GM18511 (cell line): ENCODE data around the gene DOK5.

Experiments used
- ATAC-seq: cut with Tn5 transposase; IDR thresholded peaks from one replicate; pipeline ENCODE4 v1.9.1; 2021; ENCODE audit warnings: mild to moderate bottlenecking, moderate library complexity; ENCODE audit not compliant: unreplicated experiment

DOK5 gene

DNA sequence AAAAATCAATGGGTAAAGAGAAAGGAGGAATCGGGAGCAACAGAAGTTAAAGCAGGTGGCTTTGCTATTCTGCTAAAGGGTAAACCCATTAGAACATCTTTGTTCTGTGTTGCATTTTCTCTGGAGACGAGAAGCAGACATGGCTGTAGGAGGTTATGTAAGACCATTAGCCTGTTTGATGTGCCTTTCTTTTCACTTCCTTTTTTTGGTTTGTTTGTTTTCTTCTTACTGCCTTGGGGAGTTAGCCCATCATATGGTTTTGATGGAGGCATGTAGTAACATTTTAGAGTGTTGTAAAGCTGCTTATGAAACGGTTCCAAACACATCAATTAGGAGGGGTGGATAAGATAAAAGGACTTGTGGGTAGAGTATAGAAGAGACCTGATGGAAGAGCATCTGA lies 131.0 kb downstream of the DOK5 start:
- peak; percentile 86 for ATAC-seq

DNA sequence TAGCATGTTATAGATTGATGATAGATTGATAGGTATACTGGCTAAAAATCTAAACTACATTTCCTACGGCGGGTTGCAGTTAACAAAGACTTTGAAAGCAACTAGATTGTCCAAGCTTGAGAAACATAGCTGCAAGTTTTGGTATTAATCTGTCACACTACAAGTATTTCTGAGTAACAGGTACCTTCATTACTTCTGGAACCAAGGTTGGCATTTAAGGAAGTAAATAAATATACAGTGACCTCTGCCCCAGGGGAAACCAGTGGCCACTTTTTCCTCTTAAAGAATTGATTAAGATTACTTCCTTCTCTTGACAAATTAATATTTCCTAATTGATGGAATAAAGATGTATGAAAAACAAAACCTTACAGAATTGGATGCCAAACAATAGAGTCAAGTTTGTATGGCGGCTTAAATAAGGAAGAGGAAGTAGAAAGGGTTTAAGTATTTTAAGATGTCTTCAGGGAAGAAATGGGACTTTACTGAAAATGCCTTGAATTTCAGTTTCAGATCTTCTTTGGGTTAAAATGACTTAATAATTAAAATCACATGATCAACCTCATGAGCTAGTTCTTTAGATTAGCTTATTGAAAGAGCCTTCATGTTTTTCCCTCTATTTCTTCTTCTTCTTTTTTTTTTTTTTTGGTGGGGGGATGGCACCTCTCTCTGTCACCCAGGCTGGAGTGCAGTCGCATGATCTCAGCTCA lies 132.8 kb downstream of the DOK5 start:
- no peak for ATAC-seq

DNA sequence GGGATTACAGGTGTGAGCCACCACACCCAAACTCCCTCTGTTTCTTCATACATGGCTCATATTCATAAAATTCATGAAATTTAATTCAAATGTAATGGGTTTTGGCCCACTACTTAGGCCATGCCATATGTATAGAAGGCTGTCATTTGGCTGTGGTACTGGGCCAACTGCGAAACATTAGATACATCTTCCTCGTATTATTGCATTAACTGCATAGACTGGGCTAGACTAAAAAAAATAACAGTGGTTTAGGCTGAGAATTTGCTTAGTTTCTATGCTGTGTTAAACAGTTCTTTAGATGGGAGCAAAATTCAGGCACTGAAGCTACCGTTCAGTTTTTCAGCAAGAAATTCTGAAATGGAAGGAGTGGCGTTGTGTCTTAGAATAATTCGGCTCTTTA lies 133.6 kb downstream of the DOK5 start:
- no peak for ATAC-seq

DNA sequence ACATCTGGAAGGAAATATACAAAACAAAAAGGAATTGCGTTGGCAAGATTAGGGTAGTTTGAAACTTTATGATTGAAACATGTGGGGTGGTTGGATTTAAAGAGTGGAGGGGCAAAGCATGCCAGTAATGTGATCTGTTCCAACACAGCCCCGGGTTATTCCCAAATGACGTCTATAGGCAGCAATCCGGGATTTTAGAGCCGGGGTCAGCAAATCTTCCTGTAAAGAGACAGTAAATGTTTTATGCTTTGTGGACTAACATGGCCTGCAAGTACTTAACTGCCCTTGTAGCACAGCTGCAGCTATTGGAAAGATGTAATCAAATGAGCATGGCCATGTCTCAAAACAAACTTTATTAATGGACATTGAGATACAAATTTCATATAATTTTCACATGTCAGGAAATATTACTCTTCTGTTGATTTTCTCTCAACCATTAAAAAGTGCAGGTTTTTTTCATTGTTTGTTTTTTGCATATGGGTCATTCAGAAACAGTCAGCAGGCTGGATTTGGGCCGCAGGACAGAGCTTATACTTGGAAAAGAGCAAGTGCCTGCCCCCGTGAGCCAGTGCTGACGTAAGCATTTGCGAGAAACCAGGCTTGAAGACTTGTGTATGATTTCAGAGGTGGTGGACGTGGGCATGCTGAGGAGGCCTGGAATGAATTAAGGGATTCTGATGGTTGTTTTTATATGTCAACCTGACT lies 136.5 kb downstream of the DOK5 start:
- no peak for ATAC-seq

DNA sequence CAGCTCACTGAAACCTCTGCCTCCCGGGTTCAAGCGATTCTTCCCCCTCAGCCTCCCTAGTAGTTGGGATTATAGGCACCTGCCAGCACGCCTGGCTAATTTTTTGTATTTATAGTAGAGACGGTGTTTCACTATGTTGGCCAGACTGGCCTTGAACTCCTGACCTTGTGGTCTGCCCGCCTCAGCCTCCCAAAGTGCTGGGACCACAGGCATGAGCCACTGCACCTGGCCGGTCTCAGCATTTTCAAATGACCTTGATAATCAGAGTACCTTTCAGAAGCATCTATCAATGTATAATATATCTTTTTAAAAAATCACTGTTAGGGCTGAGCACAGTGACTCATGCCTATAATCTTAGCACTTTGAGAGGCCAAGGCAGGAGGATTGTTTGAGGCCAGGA lies 143.0 kb downstream of the DOK5 start:
- ATAC-seq = no peak

DNA sequence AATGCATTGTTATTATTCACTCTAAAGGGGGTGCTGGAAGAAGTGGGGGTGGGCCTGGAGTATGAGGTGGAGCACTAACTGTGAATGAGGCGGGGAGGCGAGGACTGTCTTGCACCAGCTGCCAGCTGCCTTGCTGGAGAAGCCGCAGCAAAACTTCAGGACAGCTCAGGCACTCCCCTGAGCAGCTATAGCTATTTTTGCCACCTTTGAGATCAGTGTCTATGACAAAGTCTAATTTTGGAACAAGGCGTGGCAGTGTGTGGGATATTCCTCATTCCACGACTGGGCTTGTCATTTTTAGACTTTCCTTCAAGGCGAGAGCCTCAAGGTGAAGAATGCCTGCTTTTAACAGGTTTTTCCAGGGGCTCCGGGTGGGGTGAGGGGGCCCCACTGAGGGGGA lies 143.8 kb downstream of the DOK5 start:
- no peak for ATAC-seq

DNA sequence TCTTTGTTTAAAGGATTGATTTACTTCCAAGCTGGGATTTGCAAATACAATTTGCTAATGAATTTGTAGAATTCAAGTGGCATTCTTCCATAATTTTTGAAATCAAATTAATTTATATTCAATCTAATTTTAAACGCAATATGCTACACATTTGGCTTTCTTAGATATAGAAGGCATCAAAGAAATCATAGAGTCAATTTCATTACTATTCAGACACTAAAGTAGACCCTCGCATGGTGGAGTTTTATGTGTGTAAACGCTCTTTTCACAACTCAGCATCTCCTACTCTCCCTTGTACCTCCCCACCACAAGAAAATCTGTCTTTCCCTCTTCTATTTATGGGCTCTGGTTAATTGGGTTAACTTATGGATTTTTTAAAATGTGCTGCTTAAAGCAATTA lies 144.3 kb downstream of the DOK5 start:
- no peak for ATAC-seq

DNA sequence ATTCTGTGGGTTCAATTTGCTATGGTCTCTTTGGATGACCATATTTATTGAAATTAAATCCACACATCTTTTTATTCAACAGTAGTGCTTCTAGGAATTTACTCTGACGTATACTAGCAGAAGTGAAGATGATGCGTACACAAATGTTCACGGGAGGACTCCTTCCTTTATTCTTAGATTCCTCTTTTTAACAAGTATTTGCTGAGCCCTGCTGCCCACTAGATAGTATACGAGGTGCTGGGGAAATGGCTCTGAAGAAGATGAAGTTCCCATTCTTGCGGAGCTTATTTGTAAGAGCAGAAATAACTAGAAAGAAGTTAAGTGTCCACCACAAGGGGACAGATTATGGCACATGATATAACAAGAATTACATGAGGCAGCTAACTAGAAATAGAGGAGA lies 145.2 kb downstream of the DOK5 start:
- ATAC-seq = no peak

DNA sequence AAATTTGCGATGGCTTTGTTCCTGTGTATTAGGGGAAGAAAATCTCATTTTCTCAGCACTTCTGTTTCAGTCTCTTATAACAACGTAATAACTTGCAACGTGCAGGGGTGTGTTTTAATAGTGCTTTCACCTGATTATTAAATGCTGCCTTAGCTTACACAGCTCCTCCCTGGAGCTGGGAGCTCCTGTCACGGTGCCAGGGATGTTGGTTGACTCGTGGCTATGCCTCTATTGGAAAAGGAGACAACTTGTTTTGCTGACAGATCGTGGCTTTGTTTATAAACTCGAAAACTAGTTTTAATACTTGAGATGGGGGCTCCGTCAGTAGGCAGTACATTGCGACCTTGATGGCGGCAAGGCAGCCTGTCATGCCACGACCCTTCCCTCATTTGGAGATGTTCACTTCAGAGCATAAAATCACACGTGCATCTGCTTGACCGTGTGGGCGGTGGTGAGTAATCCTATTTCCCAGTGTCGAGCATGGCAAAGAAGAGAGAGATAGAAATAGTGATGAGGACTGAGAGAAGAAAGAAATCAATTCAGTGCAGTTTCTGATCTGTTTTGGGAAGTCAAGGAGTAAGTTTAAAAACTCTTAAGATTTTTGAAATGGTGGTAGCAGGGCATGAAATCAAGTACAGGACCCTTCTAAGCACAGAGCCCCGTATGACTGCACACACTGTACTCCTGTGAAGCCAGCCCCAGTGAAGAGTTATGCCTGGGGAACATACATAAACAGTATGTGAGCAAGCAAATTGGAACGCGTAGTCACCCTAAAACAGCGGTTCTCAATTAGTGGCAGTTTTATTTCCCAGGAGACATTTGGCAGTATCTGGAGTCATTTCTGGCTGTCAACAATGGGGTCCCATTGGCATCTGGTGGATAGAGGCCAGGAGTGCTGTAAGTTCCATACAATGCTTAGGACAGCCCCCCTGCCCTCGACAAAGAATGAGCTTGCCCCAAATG lies 147.2 kb downstream of the DOK5 start:
- ATAC-seq = no peak

DNA sequence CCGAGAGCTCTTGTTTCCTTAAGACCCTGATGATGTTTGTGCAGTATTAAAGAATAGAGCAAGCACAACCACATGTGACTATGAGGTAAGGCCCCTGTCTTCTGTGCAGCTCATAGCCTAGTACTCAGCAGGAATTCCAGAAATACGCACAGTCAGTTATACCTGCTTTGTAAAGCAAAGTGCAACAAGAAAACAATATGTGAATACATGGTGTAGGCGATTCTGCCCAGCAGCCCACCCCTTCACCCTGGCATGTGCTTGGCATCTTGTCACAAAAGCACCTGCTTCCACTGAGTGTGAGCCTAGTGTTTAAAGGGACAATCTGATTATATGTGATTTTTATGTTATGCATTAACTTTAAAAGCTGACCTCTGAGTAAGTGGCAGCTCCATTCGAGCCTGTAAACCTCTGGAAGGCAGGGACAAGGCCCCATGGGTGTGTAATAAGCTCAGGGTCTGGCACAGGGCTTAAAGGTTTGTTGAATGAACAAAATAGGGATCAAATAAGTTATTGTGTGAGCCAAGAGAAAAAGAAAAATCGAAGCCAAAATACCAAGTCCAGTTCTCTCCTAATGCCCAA lies 148.7 kb downstream of the DOK5 start:
- ATAC-seq = no peak

DNA sequence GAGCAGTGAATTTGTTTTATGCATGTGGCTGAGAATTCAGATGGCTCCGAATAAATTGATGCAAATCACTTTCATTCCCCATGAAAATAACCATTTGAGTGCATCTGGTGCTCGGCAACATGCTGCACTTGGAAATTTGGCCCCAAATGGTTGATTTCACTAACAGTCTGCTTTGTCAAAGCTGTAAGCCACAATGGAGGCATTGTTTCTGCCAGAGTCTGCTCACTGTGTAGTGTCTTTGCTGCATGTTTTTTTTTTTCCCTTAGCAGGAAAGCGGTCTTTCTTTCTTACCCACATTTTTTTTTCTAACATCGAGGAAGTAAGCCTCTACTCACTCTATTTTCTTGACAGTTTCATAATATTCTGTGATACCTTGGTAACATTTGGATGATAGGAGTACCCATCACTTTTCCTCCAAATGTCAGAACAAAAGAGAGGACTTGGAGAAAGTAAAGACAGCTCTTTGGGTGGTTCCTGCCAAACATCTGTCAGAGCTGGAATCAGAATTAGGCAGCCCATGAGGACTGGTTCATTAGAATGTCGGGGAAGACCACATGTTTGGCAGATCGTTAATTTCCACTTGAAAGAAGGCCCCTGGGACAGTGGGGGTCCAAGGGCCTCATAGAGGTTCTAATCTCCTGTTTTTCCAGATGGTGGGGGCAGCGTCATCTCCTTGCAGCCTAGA lies 149.5 kb downstream of the DOK5 start:
- ATAC-seq = no peak

DNA sequence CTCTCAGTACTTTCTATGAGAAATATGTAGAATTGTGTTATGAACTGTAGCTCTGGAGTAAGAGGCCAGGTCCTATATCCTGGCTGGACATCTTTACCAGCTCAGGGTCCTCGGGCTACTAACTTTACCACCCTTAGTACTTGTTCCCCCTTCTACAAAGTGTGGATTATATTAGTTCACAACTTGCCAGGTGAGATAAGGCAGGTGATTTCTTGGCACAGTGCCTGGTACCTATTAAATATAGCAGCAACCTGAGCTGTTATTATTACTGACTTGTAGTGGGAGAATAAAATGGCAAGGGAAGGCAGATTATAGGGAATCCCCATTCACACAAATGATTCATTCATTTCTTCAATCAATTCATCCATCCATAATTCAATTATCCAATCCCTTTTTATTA lies 150.1 kb downstream of the DOK5 start:
- ATAC-seq = no peak

DNA sequence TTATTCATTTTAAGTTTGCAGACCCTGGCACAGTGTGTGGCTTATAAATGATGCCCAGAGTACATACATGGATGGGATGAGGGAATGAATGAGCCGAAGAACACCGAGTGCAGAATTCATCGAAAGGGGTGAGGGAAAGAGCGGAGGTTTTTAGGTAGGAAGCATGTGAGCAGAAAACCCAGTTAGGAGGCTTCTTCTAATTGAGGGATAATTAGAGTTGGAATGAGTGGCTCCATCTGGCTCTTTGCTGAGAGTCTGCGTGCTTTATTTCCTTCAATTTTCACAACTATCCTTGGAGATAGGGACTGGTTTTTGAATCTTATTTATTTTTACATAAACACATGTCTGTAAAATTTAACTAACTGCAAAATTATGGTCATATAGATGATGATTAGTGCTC lies 150.7 kb downstream of the DOK5 start:
- no peak for ATAC-seq

DNA sequence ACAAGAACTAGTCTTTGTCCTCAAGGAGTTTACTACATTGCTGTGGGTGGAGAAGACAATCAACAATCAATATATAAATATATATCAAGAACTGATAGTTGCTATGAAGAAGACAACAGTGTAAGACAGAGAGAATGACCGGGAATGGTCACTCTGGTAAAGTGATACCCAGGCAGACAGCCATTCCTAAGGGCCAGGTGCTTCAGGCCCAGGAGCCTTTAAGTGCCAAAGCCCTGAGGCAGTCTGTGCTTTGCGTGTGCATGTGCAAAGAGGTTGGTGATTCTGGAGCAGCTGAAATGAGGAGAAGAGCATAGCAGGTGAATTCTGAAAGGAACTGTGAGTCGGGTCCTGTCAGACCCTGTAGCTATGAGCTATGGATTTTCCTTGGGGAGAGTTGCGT lies 154.2 kb downstream of the DOK5 start:
- no peak for ATAC-seq

DNA sequence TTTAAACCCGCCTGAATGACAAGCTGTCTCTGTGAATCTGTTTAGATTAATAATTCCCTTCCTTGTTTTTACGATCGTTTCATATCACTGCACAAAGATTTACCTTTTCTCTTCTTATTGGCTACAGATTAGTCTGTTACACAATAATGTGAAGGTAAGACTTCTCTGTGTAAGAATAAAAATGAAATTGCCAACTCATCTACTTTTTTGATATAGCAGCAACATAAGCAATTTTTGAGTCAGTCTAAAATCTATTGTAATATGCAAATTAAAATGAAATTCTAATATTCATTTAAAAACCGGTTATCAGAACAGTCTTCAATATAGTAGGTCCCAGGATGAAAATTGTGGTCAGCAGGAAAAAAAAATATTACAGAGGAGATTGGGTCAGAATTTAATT lies 155.2 kb downstream of the DOK5 start:
- ATAC-seq = no peak

DNA sequence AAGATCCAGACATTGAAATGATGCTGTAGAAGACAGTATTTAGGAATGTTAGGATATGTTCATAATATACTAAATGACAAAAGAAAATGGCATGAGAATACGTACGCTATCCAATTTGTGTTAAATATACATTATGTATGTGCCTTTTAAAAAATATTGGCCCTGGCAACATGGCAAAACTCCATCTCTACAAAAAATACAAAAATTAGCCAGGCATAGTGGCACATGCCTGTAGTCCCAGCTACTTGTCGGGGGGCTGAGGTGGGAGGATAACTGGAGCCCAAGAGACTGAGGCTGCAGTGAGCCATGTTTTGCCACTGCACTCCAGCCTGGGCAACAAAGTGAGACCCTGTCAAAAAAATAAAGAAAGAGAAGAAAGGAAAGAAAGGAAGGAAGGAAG lies 155.7 kb downstream of the DOK5 start:
- ATAC-seq = no peak

DNA sequence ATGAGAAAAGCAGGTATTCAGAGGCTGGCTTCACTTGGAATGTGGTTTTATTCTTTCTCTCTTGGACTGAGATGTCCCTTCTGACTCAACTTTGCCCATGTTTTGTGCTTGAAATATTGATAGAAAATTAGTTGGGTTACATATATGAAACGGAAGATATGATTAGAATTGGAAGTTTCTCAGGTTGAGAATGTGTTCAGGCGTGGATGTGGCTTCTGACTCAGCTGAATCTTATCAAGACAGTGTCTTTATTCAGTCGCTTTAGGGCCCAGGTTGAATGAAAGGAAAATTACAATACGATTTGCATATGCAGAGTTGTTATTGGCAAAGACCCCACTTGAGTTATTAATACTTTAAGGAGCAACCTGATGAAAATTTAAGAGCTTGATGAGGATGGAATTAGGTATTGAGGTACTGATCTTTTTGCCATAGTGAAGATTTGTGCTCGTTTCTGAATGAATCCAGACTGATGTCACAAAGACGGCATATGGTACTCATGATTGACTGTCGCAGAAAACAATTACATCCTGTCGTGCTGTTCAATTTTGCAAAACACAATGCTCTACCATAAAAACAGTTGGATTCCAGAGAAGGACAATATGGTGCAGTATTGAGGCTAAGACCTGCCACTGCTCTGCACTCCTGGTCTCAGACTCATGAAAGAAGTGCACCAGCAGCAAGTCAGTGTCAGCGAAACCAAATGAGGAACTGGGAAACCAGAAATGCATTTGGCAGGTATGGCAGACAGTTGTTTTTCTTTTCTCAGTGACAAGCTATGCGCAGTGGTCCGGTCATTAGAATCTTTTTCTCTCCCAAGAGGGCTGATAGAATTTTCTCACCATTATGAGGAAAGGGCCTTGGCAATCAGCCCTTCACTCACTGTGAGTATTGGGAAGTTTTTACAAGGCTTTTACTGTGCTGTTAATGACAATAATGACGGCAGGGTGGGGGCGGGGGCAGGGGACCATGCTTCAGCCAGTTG lies 158.3 kb downstream of the DOK5 start:
- ATAC-seq = peak; percentile 98

DNA sequence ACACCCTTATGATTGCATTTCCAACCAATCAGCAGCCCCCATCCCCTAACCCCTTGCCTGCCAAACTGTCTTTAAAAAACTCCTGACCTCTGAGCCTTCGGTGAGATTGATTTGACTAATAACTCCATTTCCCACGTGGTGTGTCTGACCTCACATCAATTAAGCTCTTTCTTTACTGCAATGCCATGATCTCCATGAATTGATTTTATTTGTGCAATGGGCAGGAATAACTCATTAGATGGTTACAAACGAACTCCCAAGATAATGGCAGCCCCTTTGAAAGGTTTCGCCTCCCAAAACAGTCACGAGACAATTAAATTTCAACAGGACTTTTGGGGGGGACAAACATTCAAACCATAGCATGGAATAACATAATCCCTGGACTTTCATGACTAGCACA lies 161.2 kb downstream of the DOK5 start:
- ATAC-seq = no peak

DNA sequence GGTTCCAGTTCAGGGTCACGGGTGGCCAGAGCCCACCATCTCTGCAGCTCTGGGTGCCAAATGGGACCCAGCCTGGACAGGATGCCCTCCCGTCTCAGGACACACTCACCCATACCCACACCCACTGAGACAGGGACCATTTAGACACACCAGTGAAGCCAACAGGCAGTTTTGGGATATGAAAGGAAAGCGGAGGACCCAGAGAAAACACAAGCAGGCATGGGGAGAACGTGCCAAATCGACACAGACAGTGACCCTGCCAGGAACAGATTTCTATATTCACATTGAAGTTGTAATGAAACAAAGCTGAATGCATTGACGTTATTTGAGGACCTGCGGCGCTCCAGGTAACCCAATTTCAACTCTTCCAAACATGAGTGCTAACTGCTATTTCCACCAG lies 164.5 kb downstream of the DOK5 start:
- no peak for ATAC-seq

DNA sequence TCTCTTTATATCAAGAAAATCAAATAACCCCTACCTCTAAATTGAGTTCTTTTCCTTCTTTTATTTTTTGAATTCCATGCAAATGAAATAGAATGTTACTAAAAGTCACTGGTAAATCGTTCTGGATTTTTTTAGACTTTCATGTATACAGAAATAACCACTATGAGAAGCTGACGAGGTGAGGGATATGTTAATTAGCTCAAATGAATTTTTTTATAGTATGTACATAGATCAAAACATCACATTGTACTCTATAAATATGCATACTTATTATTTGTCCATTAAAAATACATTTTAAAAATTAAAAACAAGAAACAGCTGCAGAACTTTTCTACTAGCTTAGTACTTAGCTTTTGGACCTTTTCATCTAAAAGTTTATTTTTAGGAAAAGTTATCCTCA lies 165.4 kb downstream of the DOK5 start:
- ATAC-seq = no peak
